ENCODE measurements around the gene VPS52.
A peak's percentile ranks its signal among the peaks of the same experiment; 100 is the strongest.
"Not testable (repeated sequence)": the region's sequence is repeated elsewhere in the genome, so short reads cannot be mapped to it uniquely, and the experiment has no call there.

VPS52 gene

DNA sequence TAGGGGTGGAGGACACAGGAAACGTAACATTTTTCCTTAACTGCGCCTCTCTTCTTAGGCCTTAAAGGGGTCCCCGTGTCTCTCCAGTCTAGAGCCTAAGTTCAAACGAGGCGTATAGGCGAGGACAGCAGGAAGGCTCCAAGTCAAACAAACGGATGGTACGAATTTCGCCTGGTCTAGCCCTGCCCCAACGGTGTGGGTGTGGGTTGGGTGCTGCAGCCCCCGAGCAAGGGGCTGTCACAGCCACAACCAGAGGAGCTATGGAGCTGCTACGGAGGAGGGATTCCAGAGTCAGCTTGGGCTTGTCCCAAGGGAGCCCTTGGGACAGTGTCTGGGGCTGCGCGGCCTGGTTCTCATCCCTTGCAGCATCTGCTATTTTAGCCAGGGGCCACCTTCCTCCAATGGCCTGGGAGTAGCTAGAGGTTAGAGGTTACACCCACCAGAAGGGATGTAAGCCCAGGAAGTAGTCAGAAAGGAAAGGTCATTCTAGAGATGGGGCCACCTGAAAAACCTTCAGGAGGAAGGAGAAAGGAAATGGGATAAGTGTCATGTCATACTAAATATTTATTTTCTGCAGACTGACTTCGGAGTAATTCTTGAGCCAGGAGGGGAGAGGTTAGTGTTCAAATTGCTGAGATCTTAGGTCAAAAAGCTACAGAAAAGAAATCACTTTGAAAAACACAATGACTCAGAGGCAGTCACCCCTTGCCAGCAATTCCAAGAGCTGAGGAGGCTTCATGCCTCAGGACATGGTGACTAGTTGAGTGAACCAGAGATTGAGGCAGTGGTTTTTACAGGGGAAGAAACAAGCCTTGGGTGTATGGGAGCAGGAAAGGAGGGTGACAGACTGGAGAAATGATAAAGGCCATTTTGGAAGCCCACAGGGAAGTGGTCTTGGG, 21.7 kb downstream of the VPS52 start:
- DNase-seq = peak in 3 of 4 experiments; percentile 18 to 47 (median 33)

- peak; percentile 98 to 100 (median 99) for DNase-seq
Measured at GRCh38 chr6:33248932-33249731, 22.5 kb downstream of the VPS52 start.

- DNase-seq = peak in 3 of 4 experiments; percentile 64 to 68 (median 66)
Measured at GRCh38 chr6:33248643-33248931, 23.1 kb downstream of the VPS52 start.

GRCh38 chr6:33247977-33248642, 23.6 kb downstream of the VPS52 start:
- peak; percentile 88 to 94 (median 94) for DNase-seq

DNA sequence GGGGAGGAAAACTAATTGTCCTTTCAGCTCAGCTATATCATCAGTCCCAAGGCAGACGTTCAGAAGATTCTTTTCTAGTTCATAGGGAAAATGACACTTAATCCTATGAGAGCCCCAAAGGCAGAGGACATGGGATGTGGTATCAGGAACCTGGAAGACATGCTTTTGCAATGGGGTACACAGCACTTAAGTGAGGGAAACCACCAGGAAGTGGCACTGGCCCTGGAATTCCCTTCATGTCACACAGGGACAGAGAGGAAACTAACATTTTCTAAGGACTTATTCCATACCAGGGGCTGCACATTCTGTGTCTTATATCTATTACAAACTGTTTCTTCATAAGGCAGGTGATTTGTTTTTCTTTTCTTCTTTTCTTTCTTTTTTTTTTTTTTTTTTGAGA, 28.2 kb downstream of the VPS52 start:
- DNase-seq = peak in 3 of 4 experiments; percentile 4 to 17 (median 8)

DNA sequence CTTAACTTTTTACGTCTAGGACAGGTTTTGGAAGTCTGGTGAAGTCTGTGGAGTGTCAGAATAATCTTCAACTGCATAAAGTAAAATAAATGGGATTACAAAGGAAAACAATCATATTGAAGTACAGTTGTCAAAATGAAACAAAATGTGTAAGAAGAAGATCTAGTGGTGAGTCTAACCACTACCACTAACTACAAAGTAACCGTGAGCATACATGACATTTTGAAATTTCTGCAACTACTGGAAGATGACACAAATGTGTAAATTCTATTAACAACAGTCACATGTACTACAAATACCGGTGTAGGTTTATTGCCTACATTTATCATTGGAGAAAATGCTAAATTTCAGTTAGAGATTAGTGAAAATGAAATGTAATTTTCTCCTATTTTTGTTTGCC, 29.7 kb downstream of the VPS52 start:
- DNase-seq = no peak

DNA sequence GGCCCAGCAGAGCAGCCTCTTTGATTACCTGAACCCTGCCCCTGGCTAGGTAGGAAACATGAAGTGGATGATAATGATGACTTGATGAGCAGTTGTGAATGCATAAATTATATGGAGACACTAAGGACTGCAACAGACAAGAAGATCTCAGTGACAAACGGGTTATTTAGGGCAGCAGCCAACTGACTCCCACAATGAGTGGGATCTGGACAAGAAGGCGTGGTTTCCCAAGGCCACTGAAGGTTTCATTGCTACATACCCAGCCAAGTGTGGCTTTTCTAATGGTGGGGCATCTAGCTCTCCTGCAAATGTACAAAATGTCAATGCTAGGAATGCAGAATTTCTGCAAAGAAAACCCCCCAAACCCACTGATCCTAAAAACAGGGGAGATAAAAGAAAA, 33.9 kb downstream of the VPS52 start:
- peak in 2 of 4 experiments; percentile 9 to 26 for DNase-seq

DNA sequence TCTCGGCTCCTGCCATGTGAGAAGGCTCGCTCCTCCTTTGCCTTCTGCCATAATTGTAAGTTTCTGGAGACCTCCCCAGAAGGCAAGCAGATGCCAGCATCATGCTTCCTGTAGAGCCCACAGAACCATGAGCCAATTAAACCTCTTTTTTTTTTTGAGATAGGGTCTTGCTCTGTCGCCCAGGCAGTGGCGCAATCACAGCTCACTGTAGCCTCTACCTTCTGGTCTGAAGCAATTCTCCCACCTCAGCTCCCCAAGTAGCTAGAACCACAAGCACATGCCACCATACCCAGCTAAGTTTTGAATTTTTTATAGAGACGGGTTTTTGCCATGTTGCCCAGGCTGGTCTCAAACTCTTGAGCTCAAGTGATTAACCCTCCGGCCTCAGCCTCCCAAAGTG, 34.8 kb downstream of the VPS52 start:
- no peak for DNase-seq

DNA sequence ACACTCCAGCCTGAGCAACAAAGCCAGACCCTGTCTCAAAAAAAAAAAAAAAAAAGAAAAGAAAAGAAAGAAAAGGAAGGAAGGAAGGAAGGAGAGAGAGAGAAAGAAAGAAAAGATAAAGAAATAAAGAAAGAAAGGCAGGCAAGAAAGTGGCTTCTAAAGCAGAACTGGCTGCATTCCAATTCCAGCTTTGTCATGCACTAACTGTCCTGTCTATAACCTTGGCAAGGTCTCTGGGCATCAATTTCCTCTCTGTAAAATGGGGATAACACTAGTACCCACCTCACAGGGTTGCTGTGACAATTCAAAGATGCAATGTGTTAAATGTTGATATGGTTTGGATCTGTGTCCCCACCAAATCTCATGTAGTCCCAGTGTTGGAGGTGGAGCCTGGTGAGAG, 35.3 kb downstream of the VPS52 start:
- DNase-seq = no peak

- DNase-seq = no peak
Measured at GRCh38 chr6:33235221-33235634, 36.4 kb downstream of the VPS52 start.

DNA sequence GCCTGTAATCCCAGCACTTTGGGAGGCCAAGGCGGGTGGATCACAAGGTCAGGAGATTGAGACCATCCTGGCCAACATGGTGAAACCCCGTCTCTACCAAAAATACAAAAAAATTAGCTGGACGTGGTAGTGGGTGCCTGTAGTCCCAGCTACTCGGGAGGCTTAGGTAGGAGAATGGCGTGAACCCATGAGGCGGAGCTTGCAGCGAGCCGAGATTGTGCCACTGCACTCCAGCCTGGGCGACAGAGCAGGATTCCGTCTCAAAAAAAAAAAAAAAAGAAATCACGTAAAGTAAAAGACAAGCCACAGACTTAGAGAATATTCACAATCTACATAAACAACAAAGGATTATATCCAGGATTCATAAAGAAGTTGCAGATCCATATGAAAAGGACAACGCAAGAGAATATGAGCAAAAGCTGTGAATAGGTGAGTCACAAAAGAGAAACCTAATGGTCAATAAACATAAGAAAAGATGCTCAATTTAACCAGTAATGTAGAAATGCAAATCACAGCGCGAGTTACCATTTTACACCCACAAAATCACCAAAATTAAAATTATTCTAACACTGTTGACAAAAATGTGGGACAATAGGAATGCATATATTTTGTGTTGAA, 45.1 kb downstream of the VPS52 start:
- DNase-seq = not testable (repeated sequence)

GRCh38 chr6:33217681-33218080, 54.0 kb downstream of the VPS52 start:
- no peak for DNase-seq

GRCh38 chr6:33217246-33217645, 54.4 kb downstream of the VPS52 start:
- no peak for DNase-seq

DNA sequence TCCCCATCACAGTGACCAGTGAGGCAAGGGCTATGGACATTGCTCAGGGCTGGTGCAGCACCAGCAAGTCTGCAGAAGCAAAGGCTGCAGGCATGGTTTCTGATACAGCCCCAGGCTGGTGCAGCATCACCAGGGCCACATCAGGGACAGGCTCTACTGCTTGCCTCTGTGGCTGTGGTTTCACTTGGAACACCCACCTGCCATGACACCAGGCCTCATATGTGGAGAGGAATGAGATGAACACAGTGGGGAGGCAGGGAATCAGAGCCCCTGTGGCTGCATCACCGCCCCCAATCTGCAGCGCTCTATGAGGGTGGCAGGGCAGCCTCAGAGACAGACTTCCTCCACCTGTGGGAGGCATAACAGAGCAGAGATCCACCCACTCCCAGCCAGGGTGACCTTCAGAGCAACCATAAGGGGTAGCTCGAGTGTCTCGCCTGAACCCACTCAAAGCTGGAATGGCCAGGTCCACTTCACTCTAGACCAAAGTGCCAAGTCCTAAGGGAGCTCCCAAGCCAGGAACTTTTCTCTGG, 55.5 kb downstream of the VPS52 start:
- no peak for DNase-seq

- DNase-seq = no peak
Measured at GRCh38 chr6:33215271-33216116, 56.2 kb downstream of the VPS52 start.

DNA sequence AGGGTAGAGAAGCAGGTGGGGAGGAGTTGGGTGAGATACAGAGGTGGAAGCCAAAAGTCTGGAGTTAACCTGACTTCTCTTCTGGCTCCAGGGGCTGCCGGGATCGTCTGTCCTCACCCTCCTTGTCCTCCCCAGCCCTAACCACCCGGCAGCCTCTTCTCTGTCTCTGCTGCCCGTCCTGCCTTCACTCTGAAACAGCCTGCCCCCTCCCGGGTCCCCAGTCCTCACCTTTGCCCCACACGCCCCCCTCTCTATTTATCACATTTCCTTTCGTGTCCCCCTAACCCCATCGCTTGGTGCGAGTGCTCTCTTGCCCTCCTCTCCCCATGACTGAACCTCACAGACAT, 57.7 kb downstream of the VPS52 start:
- no peak for DNase-seq

- DNase-seq = peak; percentile 40 to 64 (median 45)
Measured at GRCh38 chr6:33213166-33213988, 58.3 kb downstream of the VPS52 start.

- no peak for DNase-seq
Measured at GRCh38 chr6:33212857-33213165, 58.9 kb downstream of the VPS52 start.

- DNase-seq = no peak
Measured at GRCh38 chr6:33211666-33212422, 59.8 kb downstream of the VPS52 start.

GRCh38 chr6:33211136-33211535, 60.5 kb downstream of the VPS52 start:
- no peak for DNase-seq
